T-helper 2 cell treated with Interferon-gamma antibody and Interleukin-4, amounts not matched to agents 5 μg/mL and 100 μg/mL, for 36 hours (primary cell): ENCODE data around the gene MT1HL1.

Experiments used
- DNase-seq: peaks from one replicate; pipeline ENCODE4 v3.0.0; 2021; ENCODE audit warnings: low spot score
- H3K27ac Mint-ChIP-seq: one replicate; pipeline ENCODE4 v1.8.0; 2021; ENCODE audit warnings: mild to moderate bottlenecking, mixed read lengths
- H3K27me3 Mint-ChIP-seq: one replicate; pipeline ENCODE4 v1.8.0; 2021; ENCODE audit warnings: low read depth, mixed read lengths
- H3K36me3 Mint-ChIP-seq: one replicate; pipeline ENCODE4 v1.8.0; 2021; ENCODE audit warnings: low read depth, mixed read lengths
- H3K4me1 Mint-ChIP-seq: one replicate; pipeline ENCODE4 v1.8.0; 2021; ENCODE audit warnings: low read depth, mixed read lengths
- H3K4me3 Mint-ChIP-seq: one replicate; pipeline ENCODE4 v1.8.0; 2022; ENCODE audit warnings: mild to moderate bottlenecking, moderate library complexity, mixed read lengths
- H3K9me3 Mint-ChIP-seq: one replicate; pipeline ENCODE4 v1.8.0; 2021; ENCODE audit warnings: mixed read lengths

The MT1HL1 gene

DNA sequence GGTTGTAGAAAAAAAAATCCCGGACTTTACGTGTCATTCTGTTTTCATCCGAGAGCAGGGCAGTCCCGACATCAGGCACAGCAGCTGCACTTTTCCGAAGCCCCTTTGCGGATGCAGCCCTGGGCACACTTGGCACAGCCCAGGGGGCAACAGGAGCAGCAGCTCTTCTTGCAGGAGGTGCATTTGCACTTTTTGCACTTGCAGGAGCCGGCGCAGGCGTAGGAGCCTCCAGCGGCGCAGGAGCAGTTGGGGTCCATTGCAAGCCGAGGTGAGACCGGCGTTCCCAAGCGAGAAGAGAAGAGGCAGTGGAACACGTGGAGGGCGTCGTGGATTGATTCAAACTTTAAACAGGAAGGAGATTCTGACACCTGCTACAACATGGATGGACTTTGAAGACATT, at the start of gene MT1HL1:
Gene MT1HL1, minus strand, starts transcription at position 326 of the 400 bp plus-strand sequence. Its CDS starts 69 bp downstream, at position 257.
- Mint-ChIP-seq H3K27me3 (no peaks in the 10 kb centered on the region), H3K4me3 (no peak within 1 kb of the TSS), H3K36me3 (no peaks in the 10 kb centered on the region), H3K4me1 (no peaks in the 10 kb centered on the region), H3K27ac (no peak within 1 kb of the TSS), H3K9me3 (no peaks in the 10 kb centered on the region)
- no peak for DNase-seq

DNA sequence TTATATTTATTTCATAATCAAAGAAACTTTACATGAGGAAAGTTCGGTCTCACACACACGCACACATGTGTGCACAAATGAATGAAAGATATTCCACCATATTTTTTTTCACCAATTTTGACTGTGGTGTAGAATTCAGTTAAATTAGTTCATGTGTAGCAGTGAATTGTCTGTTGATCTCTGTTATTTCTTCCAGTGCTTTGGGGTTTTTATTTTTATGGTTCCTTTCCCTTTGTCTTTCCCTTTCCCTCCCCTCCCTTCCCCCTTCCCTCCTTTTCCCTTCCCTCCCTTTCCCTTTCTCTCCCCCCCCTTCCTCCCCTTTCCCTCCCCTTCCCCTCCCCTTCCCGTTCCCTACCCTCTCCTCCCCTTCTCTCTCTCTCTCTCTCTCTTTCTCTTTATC, 46.7 kb upstream of the MT1HL1 start:
- H3K36me3 Mint-ChIP-seq: no peaks in the 10 kb centered on the region
- no peaks in the 10 kb centered on the region for H3K9me3 Mint-ChIP-seq
- H3K4me1 Mint-ChIP-seq: no peaks in the 10 kb centered on the region
- no peak overlapping the region for H3K27ac Mint-ChIP-seq
- peaks cover 15% of the 10 kb centered on the region for H3K27me3 Mint-ChIP-seq
- H3K4me3 Mint-ChIP-seq: no peak overlapping the region
- no peak for DNase-seq

DNA sequence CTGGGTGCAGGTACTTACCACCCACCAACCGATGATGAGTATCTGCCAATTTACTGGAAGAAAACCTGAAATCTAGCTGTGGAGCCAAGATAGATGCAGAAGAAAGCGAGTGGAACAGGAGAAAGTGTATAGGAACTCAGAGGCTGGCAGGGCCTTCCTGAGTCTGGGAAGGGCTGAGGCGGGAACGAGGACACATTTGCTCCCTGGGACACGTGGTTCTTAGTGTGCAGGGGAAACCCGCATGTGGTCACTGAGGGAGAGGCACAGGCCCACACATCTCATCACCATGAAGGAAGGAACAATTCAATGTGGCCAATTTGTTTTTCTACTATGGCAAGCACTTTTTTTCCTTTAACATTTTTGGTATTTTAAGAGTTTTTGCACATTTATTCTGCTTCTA, 45.9 kb upstream of the MT1HL1 start:
- Mint-ChIP-seq H3K4me1 (no peaks in the 10 kb centered on the region), H3K27me3 (peaks cover 22% of the 10 kb centered on the region), H3K36me3 (no peaks in the 10 kb centered on the region), H3K4me3 (no peak overlapping the region), H3K9me3 (no peaks in the 10 kb centered on the region), H3K27ac (no peak overlapping the region)
- DNase-seq: no peak

- H3K27ac Mint-ChIP-seq: no peak overlapping the region
- H3K4me1 Mint-ChIP-seq: no peaks in the 10 kb centered on the region
- H3K9me3 Mint-ChIP-seq: no peaks in the 10 kb centered on the region
- peaks cover 30% of the 10 kb centered on the region for H3K27me3 Mint-ChIP-seq
- no peak for DNase-seq
- H3K4me3 Mint-ChIP-seq: no peak overlapping the region
- H3K36me3 Mint-ChIP-seq: no peaks in the 10 kb centered on the region
Measured at GRCh38 chr1:237048803-237049202, 44.6 kb upstream of the MT1HL1 start.

- no peak for DNase-seq
- peaks cover 50% of the 10 kb centered on the region for H3K27me3 Mint-ChIP-seq
Measured at GRCh38 chr1:237045278-237046016, 41.2 kb upstream of the MT1HL1 start.

GRCh38 chr1:237043846-237044636, 39.8 kb upstream of the MT1HL1 start:
- Mint-ChIP-seq H3K27me3 (peaks cover 49% of the 10 kb centered on the region), H3K4me3 (peak overlapping the region; percentile 6), H3K9me3 (no peaks in the 10 kb centered on the region), H3K27ac (no peak overlapping the region), H3K4me1 (peaks cover 3% of the 10 kb centered on the region), H3K36me3 (no peaks in the 10 kb centered on the region)
- DNase-seq: no peak

More at GRCh38 chr1:237045278-237046016, 41.2 kb upstream of the MT1HL1 start:
- no peak overlapping the region for H3K27ac Mint-ChIP-seq
- H3K4me1 Mint-ChIP-seq: peaks cover 3% of the 10 kb centered on the region
- no peaks in the 10 kb centered on the region for H3K9me3 Mint-ChIP-seq
- no peaks in the 10 kb centered on the region for H3K36me3 Mint-ChIP-seq
- no peak overlapping the region for H3K4me3 Mint-ChIP-seq

- Mint-ChIP-seq H3K36me3 (no peaks in the 10 kb centered on the region), H3K27me3 (peaks cover 49% of the 10 kb centered on the region), H3K27ac (no peak overlapping the region), H3K4me3 (peak overlapping the region; percentile 24), H3K9me3 (no peaks in the 10 kb centered on the region), H3K4me1 (peaks cover 3% of the 10 kb centered on the region)
- DNase-seq: no peak
Measured at GRCh38 chr1:237042892-237043576, 38.8 kb upstream of the MT1HL1 start.

DNA sequence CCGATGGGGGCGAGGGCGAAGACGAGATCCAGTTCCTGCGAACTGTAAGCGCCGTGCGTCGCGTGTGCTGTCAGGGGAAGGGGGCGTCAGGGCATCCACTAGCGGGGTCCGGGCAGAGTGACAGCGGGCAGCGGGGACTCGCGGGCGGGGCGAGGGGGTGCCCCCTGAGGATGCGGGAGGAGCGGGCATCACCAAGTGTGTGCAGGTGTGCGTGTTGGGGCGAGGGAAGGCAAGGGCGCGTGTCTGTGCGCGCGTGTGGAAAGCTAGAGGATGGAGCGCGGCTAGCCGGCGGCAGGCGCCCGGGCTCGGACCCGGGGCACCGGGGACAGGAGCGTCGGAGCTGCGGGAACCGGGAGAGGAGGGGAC, 38.3 kb upstream of the MT1HL1 start:
- DNase-seq: no peak
- Mint-ChIP-seq H3K27ac (no peak overlapping the region), H3K9me3 (no peaks in the 10 kb centered on the region), H3K36me3 (no peaks in the 10 kb centered on the region), H3K4me3 (peak overlapping the region; percentile 5), H3K27me3 (peaks cover 49% of the 10 kb centered on the region), H3K4me1 (peaks cover 3% of the 10 kb centered on the region)

DNA sequence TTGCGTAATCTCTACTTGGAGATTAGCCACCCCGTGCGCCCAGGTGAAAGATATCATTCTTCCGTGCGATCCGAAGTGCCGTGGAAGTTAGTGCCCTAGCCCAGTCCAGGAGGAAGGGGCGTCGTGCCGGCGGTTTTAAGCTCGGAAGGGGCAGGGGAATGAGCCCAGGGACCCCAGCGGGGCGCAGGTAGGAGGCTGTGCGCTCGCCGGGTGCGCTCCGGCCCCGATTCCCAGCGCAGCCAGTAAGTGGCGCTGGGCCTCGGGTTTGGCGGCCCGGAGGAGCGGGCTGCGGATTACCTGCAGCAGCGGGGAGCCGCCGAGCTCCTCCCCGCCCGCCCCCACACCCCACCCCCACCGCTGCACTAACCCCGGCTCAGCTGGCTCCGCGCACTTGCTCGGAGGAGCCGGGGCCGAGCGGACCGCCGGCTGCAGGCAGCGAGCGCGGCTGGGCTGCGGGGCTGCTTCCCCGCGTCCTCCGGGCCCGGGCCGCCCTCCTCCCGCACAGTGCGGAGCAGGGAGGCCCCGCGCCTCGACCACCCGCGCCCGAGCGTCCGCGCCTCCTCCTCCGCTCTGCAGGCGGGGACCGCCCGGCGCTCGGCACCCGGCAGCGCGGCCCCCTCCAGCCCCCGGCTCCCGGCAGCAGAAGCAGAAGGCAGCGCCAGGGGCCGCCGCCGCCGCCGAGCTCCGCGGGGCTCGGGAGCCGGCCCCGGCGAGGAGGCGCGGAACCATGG, 37.7 kb upstream of the MT1HL1 start, which contains the start of gene RYR2:
Gene RYR2, plus strand, starts transcription at position 390 of the 731 bp plus-strand sequence. Its CDS starts 338 bp downstream, at position 728.
- peaks cover 49% of the 10 kb centered on the region for H3K27me3 Mint-ChIP-seq
- H3K27ac Mint-ChIP-seq: peak within 1 kb of the TSS; percentile 17
- no peaks in the 10 kb centered on the region for H3K36me3 Mint-ChIP-seq
- H3K9me3 Mint-ChIP-seq: no peaks in the 10 kb centered on the region
- DNase-seq: peak; percentile 22
- peaks cover 3% of the 10 kb centered on the region for H3K4me1 Mint-ChIP-seq
- H3K4me3 Mint-ChIP-seq: peak within 1 kb of the TSS; percentile 58

- Mint-ChIP-seq H3K4me1 (peaks cover 3% of the 10 kb centered on the region), H3K4me3 (peak overlapping the region; percentile 58), H3K27me3 (peaks cover 49% of the 10 kb centered on the region), H3K27ac (peak overlapping the region; percentile 17), H3K9me3 (no peaks in the 10 kb centered on the region), H3K36me3 (no peaks in the 10 kb centered on the region)
- no peak for DNase-seq
Measured at GRCh38 chr1:237041461-237041794, 37.2 kb upstream of the MT1HL1 start.

- Mint-ChIP-seq H3K4me3 (no peak overlapping the region), H3K27ac (no peak overlapping the region), H3K36me3 (no peaks in the 10 kb centered on the region), H3K4me1 (peaks cover 3% of the 10 kb centered on the region), H3K9me3 (no peaks in the 10 kb centered on the region), H3K27me3 (peaks cover 45% of the 10 kb centered on the region)
- DNase-seq: no peak
Measured at GRCh38 chr1:237040823-237041222, 36.6 kb upstream of the MT1HL1 start.

DNA sequence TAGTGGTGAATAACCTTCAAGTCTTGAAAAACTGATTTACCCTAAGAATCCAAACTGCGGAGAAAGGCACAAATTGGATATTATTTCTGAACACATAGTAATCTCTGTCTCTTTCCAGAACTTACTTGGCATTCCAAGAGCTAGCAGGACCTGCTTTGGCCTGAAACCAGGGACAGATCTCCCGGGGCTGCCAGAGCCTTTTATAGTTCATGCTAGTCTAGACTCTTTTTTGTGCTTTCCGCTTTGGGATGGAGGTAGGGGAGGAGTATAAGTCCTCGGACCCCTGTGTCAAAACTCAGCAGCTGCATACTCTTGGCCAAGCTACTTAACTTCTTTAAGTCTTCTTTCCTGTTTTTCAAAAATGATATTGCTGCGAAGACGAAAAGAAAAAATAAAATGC, 34.0 kb upstream of the MT1HL1 start:
- Mint-ChIP-seq H3K27me3 (peaks cover 24% of the 10 kb centered on the region), H3K27ac (no peak overlapping the region), H3K9me3 (no peaks in the 10 kb centered on the region), H3K4me3 (no peak overlapping the region), H3K36me3 (no peaks in the 10 kb centered on the region), H3K4me1 (peaks cover 3% of the 10 kb centered on the region)
- no peak for DNase-seq

GRCh38 chr1:237035759-237036158, 31.5 kb upstream of the MT1HL1 start:
- no peak for DNase-seq
- Mint-ChIP-seq H3K4me1 (no peaks in the 10 kb centered on the region), H3K9me3 (no peaks in the 10 kb centered on the region), H3K27ac (no peak overlapping the region), H3K36me3 (no peaks in the 10 kb centered on the region), H3K27me3 (peaks cover 10% of the 10 kb centered on the region), H3K4me3 (no peak overlapping the region)
